ENCODE data around the gene CNOT6L. TPM values are rescaled to one million over a fixed set of nuclear protein-coding genes. Genes with fewer than 3 reads are reported as not detected.

CNOT6L gene
- total RNA-seq, 4 donors from 2014 or later: 22.5 to 44.2 (median 35.5) TPM

- Histone ChIP-seq H3K27ac (no peak overlapping the region), H3K4me3 (replicated peaks in 1 of 3) (no peak overlapping the region), H3K4me1 (peaks cover 0 to 7% of the 10 kb centered on the region in 2 donors), H3K9me3 (no peaks in the 10 kb centered on the region), H3K27me3 (no peaks in the 10 kb centered on the region), H3K36me3 (no peaks in the 10 kb centered on the region)
- no peak for DNase-seq
- no peak for TF ChIP-seq POLR2A (IDR thresholded peaks at IDR 0.05)
- TF ChIP-seq CTCF (IDR thresholded peaks at IDR 0.05): no peak
- intact Hi-C loops (cut with DNase I): no loop called here
- 90 to 94% methylated on average over 3 of the region's 3 CpGs for WGBS, 2 donors
Measured at GRCh38 chr4:77715414-77716290, 103.5 kb downstream of the CNOT6L start.

- DNase-seq: peak; percentile 12 to 48
- H3K4me1 ChIP-seq: peaks cover 0 to 7% of the 10 kb centered on the region in 2 donors
- H3K4me3 ChIP-seq (replicated peaks in 1 of 3): no peak overlapping the region
- intact Hi-C loops (cut with DNase I): no loop called here
- TF ChIP-seq POLR2A (IDR thresholded peaks at IDR 0.05) (no peak), CTCF (IDR thresholded peaks at IDR 0.05) (no peak)
- 60 to 76% methylated on average over 2 of the region's 2 CpGs for WGBS, 2 donors
- no peaks in the 10 kb centered on the region for H3K9me3 ChIP-seq
- no peak overlapping the region for H3K27ac ChIP-seq
- H3K36me3 ChIP-seq: no peaks in the 10 kb centered on the region
- H3K27me3 ChIP-seq: no peaks in the 10 kb centered on the region
Measured at GRCh38 chr4:77714514-77714913, 104.7 kb downstream of the CNOT6L start.

- no peak for DNase-seq
- TF ChIP-seq POLR2A (IDR thresholded peaks at IDR 0.05) (no peak), CTCF (IDR thresholded peaks at IDR 0.05) (no peak)
- Histone ChIP-seq H3K27ac (no peak overlapping the region), H3K36me3 (no peaks in the 10 kb centered on the region), H3K9me3 (no peaks in the 10 kb centered on the region), H3K4me1 (peaks cover 0 to 7% of the 10 kb centered on the region in 2 donors), H3K27me3 (no peaks in the 10 kb centered on the region), H3K4me3 (replicated peaks in 1 of 3) (no peak overlapping the region)
- WGBS, 2 donors: 86 to 97% methylated on average over 1 of the region's 1 CpG
- intact Hi-C loops (cut with DNase I): no loop called here
Measured at GRCh38 chr4:77713884-77714283, 105.3 kb downstream of the CNOT6L start.

- Histone ChIP-seq H3K36me3 (no peaks in the 10 kb centered on the region), H3K27me3 (no peaks in the 10 kb centered on the region), H3K27ac (no peak overlapping the region), H3K4me3 (replicated peaks in 1 of 3) (no peak overlapping the region), H3K4me1 (peaks cover 0 to 7% of the 10 kb centered on the region in 2 donors), H3K9me3 (no peaks in the 10 kb centered on the region)
- 97 to 100% methylated on average over 1 of the region's 1 CpG for WGBS, 2 donors
- no peak for DNase-seq
- intact Hi-C loops (cut with DNase I): no loop called here
- no peak for TF ChIP-seq CTCF (IDR thresholded peaks at IDR 0.05)
Measured at GRCh38 chr4:77712675-77713074, 106.5 kb downstream of the CNOT6L start.

- H3K27me3 ChIP-seq: no peaks in the 10 kb centered on the region
- DNase-seq: no peak
- no peak overlapping the region for H3K27ac ChIP-seq
- 28 to 38% methylated on average over 1 of the region's 1 CpG for WGBS, 2 donors
- no peaks in the 10 kb centered on the region for H3K36me3 ChIP-seq
- TF ChIP-seq POLR2A (IDR thresholded peaks at IDR 0.05) (no peak), CTCF (IDR thresholded peaks at IDR 0.05) (no peak)
- no peaks in the 10 kb centered on the region for H3K9me3 ChIP-seq
- H3K4me1 ChIP-seq: peaks cover 0 to 7% of the 10 kb centered on the region in 2 donors
- H3K4me3 ChIP-seq (replicated peaks in 1 of 3): no peak overlapping the region
- intact Hi-C loops (cut with DNase I): no loop called here
Measured at GRCh38 chr4:77711469-77711868, 107.7 kb downstream of the CNOT6L start.
